ENCODE data around the gene TRAPPC6A.

Gene TRAPPC6A, protein sequence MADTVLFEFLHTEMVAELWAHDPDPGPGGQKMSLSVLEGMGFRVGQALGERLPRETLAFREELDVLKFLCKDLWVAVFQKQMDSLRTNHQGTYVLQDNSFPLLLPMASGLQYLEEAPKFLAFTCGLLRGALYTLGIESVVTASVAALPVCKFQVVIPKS

GRCh38 chr19:45177817-45178261 is at the start of gene TRAPPC6A:
TSS of gene TRAPPC6A (minus strand) at chr19:45178237. CDS start at chr19:45178218, 19 bp downstream.
- DNase-seq (ENCODE audit: extremely low read depth in 1 of 2, low read depth in 1 of 2): no peak

DNA sequence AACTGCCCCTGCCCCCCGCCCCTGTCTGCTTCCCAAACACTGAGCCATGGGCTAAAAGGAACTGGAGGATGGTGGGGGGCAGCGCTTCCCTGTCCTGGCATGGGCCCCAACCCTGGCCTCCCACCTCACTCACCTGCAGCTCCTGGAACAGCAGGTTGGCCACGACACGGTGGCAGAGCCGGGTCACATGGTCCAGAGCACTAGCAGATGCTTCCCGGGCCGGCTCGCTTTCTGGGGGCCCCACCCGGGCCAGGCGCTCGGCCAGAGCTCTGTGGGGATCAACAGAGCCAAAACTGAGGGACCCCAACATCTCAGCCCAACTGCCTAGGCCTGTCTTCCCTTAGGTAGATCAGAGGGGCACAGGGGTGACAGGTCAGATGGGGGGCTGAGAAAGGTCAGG is 46.6 kb upstream of the TRAPPC6A start:
- DNase-seq (ENCODE audit: extremely low read depth in 1 of 2, low read depth in 1 of 2): no peak

DNA sequence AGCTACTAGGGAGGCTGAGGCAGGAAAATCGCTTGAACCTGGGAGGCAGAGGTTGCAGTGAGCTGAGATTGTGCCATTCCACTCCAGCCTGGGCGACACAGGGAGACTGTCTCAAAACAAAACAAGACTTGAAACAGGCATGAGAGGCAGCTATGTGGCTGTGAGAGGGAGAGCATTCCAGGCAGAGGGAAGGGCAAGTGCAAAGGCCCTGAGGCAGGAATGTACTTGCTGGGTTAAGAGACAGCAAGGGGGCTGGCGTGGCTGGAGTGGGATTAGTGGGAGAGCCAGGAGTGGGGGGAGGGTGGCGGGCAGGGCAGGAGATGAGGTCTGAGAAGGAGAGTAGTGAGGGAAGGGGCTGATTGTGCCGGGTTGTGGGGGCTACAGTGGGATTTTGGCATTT is 45.8 kb upstream of the TRAPPC6A start:
- no peak for DNase-seq (ENCODE audit: extremely low read depth in 1 of 2, low read depth in 1 of 2)

GRCh38 chr19:45222724-45223123 is 44.7 kb upstream of the TRAPPC6A start:
- no peak for DNase-seq (ENCODE audit: extremely low read depth in 1 of 2, low read depth in 1 of 2)

DNA sequence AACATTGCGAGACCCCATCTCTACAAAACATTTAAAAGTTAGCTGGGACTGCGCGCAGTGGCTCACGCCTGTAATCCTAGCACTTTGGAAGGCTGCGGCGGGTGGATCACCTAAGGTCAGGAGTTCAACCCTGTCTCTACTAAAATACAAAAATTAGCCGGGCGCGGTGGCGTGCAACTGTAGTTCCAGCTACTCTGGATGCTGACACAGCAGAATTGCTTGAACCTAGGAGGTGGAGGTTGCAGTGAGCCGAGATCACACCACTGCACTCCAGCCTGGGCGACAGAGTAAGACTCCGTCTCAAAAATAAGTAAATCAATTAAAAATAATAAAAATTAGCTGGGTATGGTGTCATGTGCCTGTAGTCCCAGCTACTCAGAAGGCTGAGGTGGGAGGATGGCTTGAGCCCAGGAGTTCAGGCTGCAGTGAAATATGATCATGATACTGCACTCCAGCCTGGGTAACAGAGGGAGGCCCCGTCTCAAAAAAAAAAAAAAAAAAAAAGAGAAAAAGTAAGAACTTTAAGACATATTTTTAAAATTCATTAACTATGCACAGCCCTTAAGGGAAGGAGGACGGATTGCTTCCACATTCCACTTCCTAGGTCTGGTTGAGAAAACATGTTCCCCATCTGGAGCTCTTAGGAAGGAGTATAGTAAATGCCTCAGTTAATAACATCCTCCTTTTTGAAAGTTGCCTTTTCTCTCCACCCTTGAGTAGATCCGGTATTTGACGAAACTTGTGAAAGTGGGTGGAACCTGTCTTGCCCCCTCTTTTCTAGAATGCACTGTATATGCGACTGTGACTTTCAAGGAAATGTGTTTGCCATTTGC is 41.1 kb upstream of the TRAPPC6A start:
- DNase-seq (ENCODE audit: extremely low read depth in 1 of 2, low read depth in 1 of 2): no peak

DNA sequence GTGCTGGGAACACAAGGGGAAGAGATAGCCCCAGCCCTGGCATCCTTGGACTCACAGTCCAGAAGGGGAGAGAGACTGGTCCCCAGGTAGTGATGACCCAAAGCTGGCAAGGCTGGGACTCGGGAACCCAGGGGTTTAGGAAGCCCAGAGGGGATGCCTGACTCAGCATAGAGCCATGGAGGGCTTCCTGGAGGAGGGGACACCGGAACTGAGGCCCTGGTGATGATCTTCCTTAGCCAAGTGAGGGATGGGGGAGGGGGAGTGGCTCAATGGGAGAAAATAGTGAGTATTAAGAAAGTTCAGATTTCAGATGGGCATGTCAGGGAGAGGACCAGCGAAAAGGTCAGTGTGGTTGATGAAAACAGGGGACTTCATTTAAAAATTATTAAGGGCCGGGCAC is 40.4 kb upstream of the TRAPPC6A start:
- DNase-seq (ENCODE audit: extremely low read depth in 1 of 2, low read depth in 1 of 2): no peak

- DNase-seq (ENCODE audit: extremely low read depth in 1 of 2, low read depth in 1 of 2): no peak
These were observed 39.9 kb upstream of the TRAPPC6A start for GRCh38 chr19:45217957-45218334.

GRCh38 chr19:45217193-45217956 is 39.3 kb upstream of the TRAPPC6A start:
- no peak for DNase-seq (ENCODE audit: extremely low read depth in 1 of 2, low read depth in 1 of 2)

- no peak for DNase-seq (ENCODE audit: extremely low read depth in 1 of 2, low read depth in 1 of 2)
These were observed 38.6 kb upstream of the TRAPPC6A start for GRCh38 chr19:45216667-45217066.

DNA sequence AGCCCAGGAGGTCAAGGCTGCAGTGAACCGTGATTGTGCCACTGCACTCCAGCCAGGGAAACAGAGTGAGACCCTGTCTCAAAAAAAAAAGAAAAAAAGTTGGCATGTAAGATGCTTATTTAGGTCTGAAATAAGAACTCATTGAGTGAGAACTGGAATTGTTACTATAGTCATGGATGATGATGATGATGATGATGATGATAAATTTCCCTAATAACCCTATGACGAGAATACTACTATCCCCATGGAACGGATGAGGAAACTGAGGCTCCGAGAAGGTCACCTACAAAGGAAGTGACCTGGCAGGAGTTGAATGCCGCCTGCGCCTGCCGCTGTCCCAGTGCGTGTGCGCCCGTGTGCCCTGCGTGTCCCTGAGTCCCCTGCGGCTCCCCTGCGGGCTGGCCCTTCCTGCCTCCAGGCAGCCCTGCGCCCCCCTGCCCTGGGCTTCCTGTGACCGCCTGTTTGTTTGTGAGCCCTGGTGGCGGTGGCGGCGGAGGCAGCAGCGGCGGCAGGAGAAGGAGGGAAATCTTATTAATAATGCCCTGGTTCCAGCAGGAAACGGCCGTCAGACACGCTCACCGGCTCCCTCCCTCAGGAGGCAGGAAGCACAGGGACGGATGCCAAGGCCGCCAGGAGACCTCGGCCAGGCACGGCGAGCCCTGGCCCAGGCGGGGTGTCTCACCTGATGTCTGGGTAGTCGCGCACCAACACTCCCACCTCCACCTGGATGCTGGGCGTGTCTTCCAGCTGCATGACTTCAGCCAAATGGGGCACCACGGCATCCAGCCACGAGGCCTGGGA is 37.6 kb upstream of the TRAPPC6A start:
- DNase-seq (ENCODE audit: extremely low read depth in 1 of 2, low read depth in 1 of 2): no peak

GRCh38 chr19:45213031-45213430 is 35.0 kb upstream of the TRAPPC6A start:
- DNase-seq (ENCODE audit: extremely low read depth in 1 of 2, low read depth in 1 of 2): no peak

DNA sequence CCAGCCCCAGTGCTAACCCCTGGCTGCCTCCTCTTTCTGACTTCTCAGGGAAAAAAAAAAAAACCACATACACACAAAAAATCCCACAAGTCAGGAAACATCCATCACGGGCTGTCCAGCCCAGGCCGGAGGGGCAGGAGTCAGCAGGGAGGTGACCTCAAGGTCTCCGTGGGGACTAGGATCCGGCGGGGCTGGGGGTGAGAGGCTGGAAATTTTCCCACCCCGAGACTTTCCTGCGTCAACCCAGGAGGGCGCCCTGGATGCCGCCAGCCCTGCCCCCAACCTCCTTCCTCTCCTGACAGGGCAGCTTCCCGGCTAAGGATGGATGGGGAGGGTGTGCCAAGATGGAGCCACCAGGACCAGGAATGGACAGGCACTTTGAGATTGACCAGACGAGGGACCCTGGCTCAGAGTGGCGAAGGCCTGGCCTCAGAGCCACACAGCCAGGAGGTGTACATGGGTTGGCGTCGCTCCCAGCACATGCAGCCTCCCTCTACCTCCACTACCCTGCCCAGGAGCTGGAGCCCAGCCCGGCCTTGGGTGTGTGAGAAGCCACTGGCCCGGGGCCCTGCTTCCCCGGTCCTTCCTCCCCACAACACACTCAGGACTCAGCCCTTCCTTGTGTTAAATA is 33.8 kb upstream of the TRAPPC6A start:
- no peak for DNase-seq (ENCODE audit: extremely low read depth in 1 of 2, low read depth in 1 of 2)

DNA sequence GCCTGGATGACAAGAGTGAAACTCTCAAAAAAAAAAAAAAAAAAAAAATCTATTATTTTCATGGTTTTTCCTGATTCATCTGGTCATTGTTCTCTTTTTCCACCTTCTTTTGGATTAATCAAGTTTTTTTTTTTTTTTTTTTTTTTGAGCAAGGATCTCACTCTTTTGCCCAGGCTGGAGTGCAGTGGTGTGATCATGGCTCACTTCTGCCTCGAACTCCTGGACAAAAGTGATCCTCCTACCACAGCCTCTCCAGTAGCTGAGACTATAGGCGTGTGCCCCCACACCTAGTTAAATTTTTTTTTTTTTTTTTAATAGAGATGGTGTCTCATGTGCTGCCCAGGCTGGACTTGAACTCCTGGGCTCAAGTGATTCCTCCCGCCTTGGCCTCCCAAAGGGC is 28.3 kb upstream of the TRAPPC6A start:
- no peak for DNase-seq (ENCODE audit: extremely low read depth in 1 of 2, low read depth in 1 of 2)

DNA sequence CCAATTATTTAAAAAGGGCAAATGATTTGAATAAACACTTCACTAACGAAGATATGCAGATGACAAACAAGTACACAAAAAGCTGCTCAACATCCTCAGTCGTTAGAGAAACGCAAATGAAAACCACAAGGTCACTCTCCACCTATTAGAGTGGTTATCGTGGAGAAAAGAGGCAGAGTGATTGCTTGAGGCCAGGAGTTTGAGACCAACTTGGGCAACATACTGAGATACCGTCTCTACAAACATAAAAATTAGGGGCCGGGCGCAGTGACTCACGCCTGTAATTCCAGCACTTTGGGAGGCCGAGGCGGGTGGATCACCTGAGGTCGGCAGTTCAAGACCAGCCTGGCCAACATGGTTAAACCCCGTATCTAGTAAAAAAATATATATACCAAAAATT is 27.8 kb upstream of the TRAPPC6A start:
- no peak for DNase-seq (ENCODE audit: extremely low read depth in 1 of 2, low read depth in 1 of 2)

GRCh38 chr19:45202637-45203036 is 24.6 kb upstream of the TRAPPC6A start:
- no peak for DNase-seq (ENCODE audit: extremely low read depth in 1 of 2, low read depth in 1 of 2)

GRCh38 chr19:45200568-45200967 is 22.5 kb upstream of the TRAPPC6A start:
- DNase-seq (ENCODE audit: extremely low read depth in 1 of 2, low read depth in 1 of 2): no peak

DNA sequence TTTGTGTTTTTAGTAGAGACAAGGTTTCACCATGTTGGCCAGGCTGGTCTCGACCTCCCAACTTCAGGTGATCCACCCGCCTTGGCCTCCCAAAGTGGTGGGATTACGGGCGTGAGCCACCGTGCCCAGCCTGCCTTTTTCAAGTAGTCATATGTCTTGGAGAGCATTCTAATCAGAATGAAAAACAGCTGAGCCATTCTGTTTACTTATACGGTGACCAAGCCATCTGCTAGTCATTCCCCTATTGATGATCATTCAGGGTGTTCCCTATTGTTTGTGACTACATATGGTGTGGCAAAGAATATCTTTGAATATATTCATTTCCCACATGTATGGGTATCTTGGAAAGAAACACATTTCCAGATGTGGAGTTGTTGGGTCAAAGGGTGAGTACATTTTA is 17.7 kb upstream of the TRAPPC6A start:
- no peak for DNase-seq (ENCODE audit: extremely low read depth in 1 of 2, low read depth in 1 of 2)

GRCh38 chr19:45191375-45191774 is 13.3 kb upstream of the TRAPPC6A start:
- no peak for DNase-seq (ENCODE audit: extremely low read depth in 1 of 2, low read depth in 1 of 2)

- no peak for DNase-seq (ENCODE audit: extremely low read depth in 1 of 2, low read depth in 1 of 2)
These were observed 11.9 kb upstream of the TRAPPC6A start for GRCh38 chr19:45189971-45190370.

GRCh38 chr19:45187421-45188100 is 9.5 kb upstream of the TRAPPC6A start:
- DNase-seq (ENCODE audit: extremely low read depth in 1 of 2, low read depth in 1 of 2): no peak

Data from stimulated activated CD8-positive, alpha-beta memory T cell treated with anti-CD3 and anti-CD28 coated beads, Interleukin-7, amount 100 ng/mL, for 48 hours (primary cell).